ENCODE measurements around the gene SHC4. TPM values are rescaled to one million over a fixed set of nuclear protein-coding genes. Genes with fewer than 3 reads are reported as not detected.
A peak's percentile ranks its signal among the peaks of the same experiment; 100 is the strongest.

SHC4 gene
- total RNA-seq, 1 experiment from 2014 or later, result 0.44 TPM

- Histone ChIP-seq H4K20me1 (ENCODE audit: insufficient read depth) (no peaks in the 10 kb centered on the region), H3K36me3 (ENCODE audit: low read depth) (no peaks in the 10 kb centered on the region), H3K27ac (no peak overlapping the region), H3K4me1 (replicated peaks; ENCODE audit: insufficient read depth) (0 out of 2 replicates have a peak, but pooled peaks cover 8% of the 10 kb centered on the region), H3F3A (ENCODE audit: insufficient read depth, low read depth) (peaks cover 5% of the 10 kb centered on the region; the same call in 1 of the 2 replicates), H3K9me3 (ENCODE audit: insufficient read depth, low read depth) (no peaks in the 10 kb centered on the region), H3K4me3 (peak overlapping the region; percentile 70), H2AFZ (peak overlapping the region; percentile 81), H3K27me3 (ENCODE audit: insufficient read depth, low read depth) (no peaks in the 10 kb centered on the region), H3K4me2 (peak overlapping the region; percentile 95), H3K9me2 (ENCODE audit: insufficient read depth) (no peaks in the 10 kb centered on the region), H3K79me2 (ENCODE audit: low read depth) (no peaks in the 10 kb centered on the region)
- no TSS peak for BruUV-seq (replicated peaks)
- intact Hi-C loops (cut with micrococcal nuclease; ENCODE audit: unreplicated experiment), result loop anchor here (5.0 kb wide), 3 partner anchors 81 to 151 kb away; partner anchors contain the start of gene CEP152
- ChIA-PET POLR2A (ENCODE audit: unreplicated experiment) (no interaction called here), CTCF (no interaction called here)
- TF ChIP-seq CTCF (conservative IDR thresholded peaks at IDR 0.05), result no peak
- no peak for TF ChIP-seq EZH2 (IDR thresholded peaks at IDR 0.05; ENCODE audit: low read depth)
- DNase-seq, result peak in 1 of 2 experiments; percentile 21
Measured at GRCh38 chr15:48962662-48963523, 826 bp downstream of the SHC4 start.

- Histone ChIP-seq H4K20me1 (ENCODE audit: insufficient read depth) (no peaks in the 10 kb centered on the region), H3K4me3 (no peak overlapping the region), H3K4me2 (no peak overlapping the region), H3K27me3 (ENCODE audit: insufficient read depth, low read depth) (no peaks in the 10 kb centered on the region), H3K79me2 (ENCODE audit: low read depth) (no peaks in the 10 kb centered on the region), H3K9me2 (ENCODE audit: insufficient read depth) (no peaks in the 10 kb centered on the region), H3K4me1 (replicated peaks; ENCODE audit: insufficient read depth) (no peaks in the 10 kb centered on the region), H3K9me3 (ENCODE audit: insufficient read depth, low read depth) (no peaks in the 10 kb centered on the region), H3K36me3 (ENCODE audit: low read depth) (no peaks in the 10 kb centered on the region), H3F3A (ENCODE audit: insufficient read depth, low read depth) (no peaks in the 10 kb centered on the region), H2AFZ (no peak overlapping the region), H3K27ac (no peak overlapping the region)
- intact Hi-C loops (cut with micrococcal nuclease; ENCODE audit: unreplicated experiment), result no loop called here
- no TSS peak for BruUV-seq (replicated peaks)
- DNase-seq, result no peak
- CTCF ChIA-PET, result no interaction called here
- TF ChIP-seq CTCF (conservative IDR thresholded peaks at IDR 0.05) (no peak), EZH2 (IDR thresholded peaks at IDR 0.05; ENCODE audit: low read depth) (no peak)
- POLR2A ChIA-PET (ENCODE audit: unreplicated experiment), result no interaction called here
Measured at GRCh38 chr15:48955967-48956366, 7.8 kb downstream of the SHC4 start.

GRCh38 chr15:48955370-48955769 lies 8.3 kb downstream of the SHC4 start:
- ChIA-PET CTCF (no interaction called here), POLR2A (ENCODE audit: unreplicated experiment) (no interaction called here)
- Histone ChIP-seq H3F3A (ENCODE audit: insufficient read depth, low read depth) (no peaks in the 10 kb centered on the region), H3K9me2 (ENCODE audit: insufficient read depth) (no peaks in the 10 kb centered on the region), H2AFZ (no peak overlapping the region), H3K9me3 (ENCODE audit: insufficient read depth, low read depth) (no peaks in the 10 kb centered on the region), H3K27me3 (ENCODE audit: insufficient read depth, low read depth) (no peaks in the 10 kb centered on the region), H3K79me2 (ENCODE audit: low read depth) (no peaks in the 10 kb centered on the region), H3K27ac (no peak overlapping the region), H4K20me1 (ENCODE audit: insufficient read depth) (no peaks in the 10 kb centered on the region), H3K4me2 (no peak overlapping the region), H3K4me1 (replicated peaks; ENCODE audit: insufficient read depth) (no peaks in the 10 kb centered on the region), H3K4me3 (no peak overlapping the region), H3K36me3 (ENCODE audit: low read depth) (no peaks in the 10 kb centered on the region)
- intact Hi-C loops (cut with micrococcal nuclease; ENCODE audit: unreplicated experiment), result no loop called here
- no TSS peak for BruUV-seq (replicated peaks)
- DNase-seq, result no peak
- TF ChIP-seq CTCF (conservative IDR thresholded peaks at IDR 0.05) (no peak), EZH2 (IDR thresholded peaks at IDR 0.05; ENCODE audit: low read depth) (no peak)

Measured in PC-9 (cell line).